Caco-2 (cell line): ENCODE data around the gene CDKAL1. TPM values are rescaled to one million over a fixed set of nuclear protein-coding genes. Genes with fewer than 3 reads are reported as not detected.

ENCODE experiments used
- BruUV-seq: library from RNA; stranded (reverse); fragments of 400-500 nt; replicated peaks from 2 replicates; lab custom pipeline; 2021; lab: Mats Ljungman, UMichigan
- CTCF ChIA-PET: fragments of 300-600 bp; sonication (Branson Sonifier 250); formaldehyde crosslinking; loops from one replicate; lab custom pipeline; 2022; ENCODE audit warnings: antibody characterized with exemption; lab: Charles Lee
- POLR2A ChIA-PET: fragments of 300-600 bp; sonication (Branson Sonifier 250); formaldehyde crosslinking; loops from one replicate; lab custom pipeline; 2022; ENCODE audit warnings: antibody characterized with exemption; lab: Charles Lee
- DNase-seq, 2 experiments: peaks; one replicate each; pipeline versions ENCODE4 v3.0.0 to v3.0.0-alpha.2; 2020 to 2022
- H3K27me3 ChIP-seq: replicated peaks from 2 replicates; pipeline ENCODE4 v1.6.0; 2011; ENCODE audit warnings: low read length; ENCODE audit not compliant: control insufficient read depth, insufficient read depth
- H3K36me3 ChIP-seq: 2 replicates; pipeline ENCODE4 v1.5.1; 2011; ENCODE audit warnings: low read length; ENCODE audit not compliant: control insufficient read depth, insufficient read depth
- H3K4me1 ChIP-seq: fragments of 250-450 bp; sonication (Bioruptor Pico); 2 replicates; pipeline ENCODE4 v1.5.1; 2020; ENCODE audit warnings: mild to moderate bottlenecking
- H3K4me3 ChIP-seq: 2 replicates; pipeline ENCODE4 v1.5.1; 2011; ENCODE audit warnings: low read depth, mild to moderate bottlenecking, control low read depth, low read length
- H3K9me3 ChIP-seq: fragments of 250-450 bp; sonication (Bioruptor Pico); 2 replicates; pipeline ENCODE4 v1.5.1; 2020; ENCODE audit warnings: mild to moderate bottlenecking, moderate library complexity
- H3K27ac Mint-ChIP-seq: one replicate; pipeline ENCODE4 v1.8.0; 2022; ENCODE audit warnings: mixed read lengths; ENCODE audit not compliant: unreplicated experiment
- H3K27me3 Mint-ChIP-seq: one replicate; pipeline ENCODE4 v1.8.0; 2022; ENCODE audit warnings: mixed read lengths; ENCODE audit not compliant: insufficient read depth, unreplicated experiment
- H3K36me3 Mint-ChIP-seq: one replicate; pipeline ENCODE4 v1.8.0; 2022; ENCODE audit warnings: mild to moderate bottlenecking, mixed read lengths; ENCODE audit not compliant: insufficient read depth, unreplicated experiment
- H3K4me1 Mint-ChIP-seq: one replicate; pipeline ENCODE4 v1.8.0; 2022; ENCODE audit warnings: low read depth, mixed read lengths; ENCODE audit not compliant: unreplicated experiment
- H3K4me3 Mint-ChIP-seq: one replicate; pipeline ENCODE4 v1.8.0; 2022; ENCODE audit warnings: mild to moderate bottlenecking, moderate library complexity, mixed read lengths; ENCODE audit not compliant: unreplicated experiment
- H3K9me3 Mint-ChIP-seq: one replicate; pipeline ENCODE4 v1.8.0; 2022; ENCODE audit warnings: mixed read lengths; ENCODE audit not compliant: unreplicated experiment
- CTCF ChIP-seq, 2 experiments: fragments of 200-600 bp in 1 of 2; IDR thresholded peaks; 1 replicate in 1 of 2; 2 replicates in 1 of 2; pipeline versions ENCODE4 v1.5.1 to v1.8.0; 2011 to 2022; ENCODE audit warnings: antibody characterized with exemption in 1 of 2, control low read depth in 1 of 2, inconsistent platforms in 1 of 2, low read depth in 1 of 2, low read length in 1 of 2, mild to moderate bottlenecking in 1 of 2, moderate library complexity in 1 of 2; ENCODE audit not compliant: insufficient read depth in 1 of 2, severe bottlenecking in 1 of 2, unreplicated experiment in 1 of 2
- intact Hi-C: fragments of 100-400 bp; cut with micrococcal nuclease; formaldehyde crosslinking; loops from one replicate; pipeline ENCODE4 v1.10.0; 2022; ENCODE audit not compliant: unreplicated experiment
- total RNA-seq: library from RNA; stranded (reverse); gene quantifications from 2 replicates; pipeline ENCODE4 v1.2.3, GENCODE V29; 2022

Gene CDKAL1
- total RNA-seq, 1 experiment from 2014 or later: 18.7 TPM

GRCh38 chr6:21099338-21100314 lies 565.4 kb downstream of the CDKAL1 start:
- no TSS peak for BruUV-seq
- Mint-ChIP-seq H3K4me1 (peaks cover 24% of the 10 kb centered on the region), H3K27ac (no peak overlapping the region), H3K27me3 (no peaks in the 10 kb centered on the region), H3K9me3 (no peaks in the 10 kb centered on the region), H3K4me3 (no peak overlapping the region), H3K36me3 (peaks cover 5% of the 10 kb centered on the region)
- no peak overlapping the region for H3K4me3 ChIP-seq
- H3K4me1 ChIP-seq: peaks cover 33% of the 10 kb centered on the region
- intact Hi-C loops: no loop called here
- H3K9me3 ChIP-seq: no peaks in the 10 kb centered on the region
- TF ChIP-seq CTCF (IDR thresholded peaks at IDR 0.05; ENCODE audit: insufficient read depth in 1 of 2, low read depth in 1 of 2, low read length in 1 of 2, severe bottlenecking in 1 of 2, unreplicated experiment in 1 of 2): no peak
- no peak for DNase-seq
- H3K27me3 ChIP-seq: no peaks in the 10 kb centered on the region
- no peaks in the 10 kb centered on the region for H3K36me3 ChIP-seq
- CTCF ChIA-PET: no interaction called here
- POLR2A ChIA-PET: no interaction called here

- H3K27me3 Mint-ChIP-seq: no peaks in the 10 kb centered on the region
- intact Hi-C loops: no loop called here
Measured at GRCh38 chr6:21100991-21101390, 566.7 kb downstream of the CDKAL1 start.

GRCh38 chr6:21101694-21102093 lies 567.4 kb downstream of the CDKAL1 start:
- H3K27ac Mint-ChIP-seq: no peak overlapping the region
- CTCF ChIA-PET: no interaction called here
- no peak for TF ChIP-seq CTCF (IDR thresholded peaks at IDR 0.05; ENCODE audit: insufficient read depth in 1 of 2, low read depth in 1 of 2, low read length in 1 of 2, severe bottlenecking in 1 of 2, unreplicated experiment in 1 of 2)
- Histone ChIP-seq H3K27me3 (no peaks in the 10 kb centered on the region), H3K4me3 (no peak overlapping the region), H3K36me3 (no peaks in the 10 kb centered on the region), H3K9me3 (no peaks in the 10 kb centered on the region), H3K4me1 (peaks cover 33% of the 10 kb centered on the region)
- H3K36me3 Mint-ChIP-seq: peaks cover 5% of the 10 kb centered on the region
- peaks cover 33% of the 10 kb centered on the region for H3K4me1 Mint-ChIP-seq
- H3K9me3 Mint-ChIP-seq: no peaks in the 10 kb centered on the region
- no peak for DNase-seq
- BruUV-seq: no TSS peak
- H3K27me3 Mint-ChIP-seq: no peaks in the 10 kb centered on the region
- POLR2A ChIA-PET: no interaction called here
- intact Hi-C loops: no loop called here
- no peak overlapping the region for H3K4me3 Mint-ChIP-seq

More at GRCh38 chr6:21100991-21101390, 566.7 kb downstream of the CDKAL1 start:
- no peak for DNase-seq
- Mint-ChIP-seq H3K36me3 (peaks cover 5% of the 10 kb centered on the region), H3K4me1 (peaks cover 33% of the 10 kb centered on the region), H3K4me3 (no peak overlapping the region), H3K27ac (no peak overlapping the region), H3K9me3 (no peaks in the 10 kb centered on the region)
- Histone ChIP-seq H3K36me3 (no peaks in the 10 kb centered on the region), H3K4me1 (peaks cover 33% of the 10 kb centered on the region), H3K9me3 (no peaks in the 10 kb centered on the region), H3K4me3 (no peak overlapping the region), H3K27me3 (no peaks in the 10 kb centered on the region)
- ChIA-PET POLR2A (no interaction called here), CTCF (no interaction called here)
- BruUV-seq: no TSS peak
- no peak for TF ChIP-seq CTCF (IDR thresholded peaks at IDR 0.05; ENCODE audit: insufficient read depth in 1 of 2, low read depth in 1 of 2, low read length in 1 of 2, severe bottlenecking in 1 of 2, unreplicated experiment in 1 of 2)
